ENCODE data around the gene TOLLIP.
"Not testable (repeated sequence)": the region's sequence is repeated elsewhere in the genome, so short reads cannot be mapped to it uniquely, and the experiment has no call there.

The TOLLIP gene

GRCh38 chr11:1247026-1247425 is 62.4 kb downstream of the TOLLIP start:
- DNase-seq (ENCODE audit: low read depth, low spot score), result not testable (repeated sequence)

- DNase-seq (ENCODE audit: low read depth, low spot score), result not testable (repeated sequence)
Observed at GRCh38 chr11:1246301-1246700, 63.1 kb downstream of the TOLLIP start.

GRCh38 chr11:1245717-1246116 is 63.7 kb downstream of the TOLLIP start:
- not testable (repeated sequence) for DNase-seq (ENCODE audit: low read depth, low spot score)

- DNase-seq (ENCODE audit: low read depth, low spot score), result not testable (repeated sequence)
Observed at GRCh38 chr11:1244557-1244956, 64.9 kb downstream of the TOLLIP start.

- not testable (repeated sequence) for DNase-seq (ENCODE audit: low read depth, low spot score)
Observed at GRCh38 chr11:1243521-1243920, 65.9 kb downstream of the TOLLIP start.

- not testable (repeated sequence) for DNase-seq (ENCODE audit: low read depth, low spot score)
Observed at GRCh38 chr11:1242751-1243150, 66.7 kb downstream of the TOLLIP start.

- DNase-seq (ENCODE audit: low read depth, low spot score), result no peak
Observed at GRCh38 chr11:1242289-1242688, 67.1 kb downstream of the TOLLIP start.

GRCh38 chr11:1241706-1242105 is 67.7 kb downstream of the TOLLIP start:
- DNase-seq (ENCODE audit: low read depth, low spot score), result no peak

- DNase-seq (ENCODE audit: low read depth, low spot score), result no peak
Observed at GRCh38 chr11:1240771-1241170, 68.7 kb downstream of the TOLLIP start.

- no peak for DNase-seq (ENCODE audit: low read depth, low spot score)
Observed at GRCh38 chr11:1239596-1240205, 69.7 kb downstream of the TOLLIP start.

GRCh38 chr11:1238767-1239595 is 70.5 kb downstream of the TOLLIP start:
- DNase-seq (ENCODE audit: low read depth, low spot score), result no peak

GRCh38 chr11:1237851-1238250 is 71.6 kb downstream of the TOLLIP start:
- no peak for DNase-seq (ENCODE audit: low read depth, low spot score)

- DNase-seq (ENCODE audit: low read depth, low spot score), result no peak
Observed at GRCh38 chr11:1237128-1237580, 72.3 kb downstream of the TOLLIP start.

- no peak for DNase-seq (ENCODE audit: low read depth, low spot score)
Observed at GRCh38 chr11:1236316-1237127, 72.9 kb downstream of the TOLLIP start.

GRCh38 chr11:1235901-1236315 is 73.5 kb downstream of the TOLLIP start:
- DNase-seq (ENCODE audit: low read depth, low spot score), result no peak

GRCh38 chr11:1235306-1235900 is 74.0 kb downstream of the TOLLIP start:
- no peak for DNase-seq (ENCODE audit: low read depth, low spot score)

- DNase-seq (ENCODE audit: low read depth, low spot score), result no peak
Observed at GRCh38 chr11:1234771-1235305, 74.6 kb downstream of the TOLLIP start.

GRCh38 chr11:1234054-1234720 is 75.2 kb downstream of the TOLLIP start:
- no peak for DNase-seq (ENCODE audit: low read depth, low spot score)

- DNase-seq (ENCODE audit: low read depth, low spot score), result no peak
Observed at GRCh38 chr11:1233351-1234053, 75.9 kb downstream of the TOLLIP start.

GRCh38 chr11:1232883-1233321 is 76.5 kb downstream of the TOLLIP start:
- no peak for DNase-seq (ENCODE audit: low read depth, low spot score)
